ENCODE results near the gene DAB2IP.
A peak's percentile ranks its signal among the peaks of the same experiment; 100 is the strongest.

DAB2IP gene

DNA sequence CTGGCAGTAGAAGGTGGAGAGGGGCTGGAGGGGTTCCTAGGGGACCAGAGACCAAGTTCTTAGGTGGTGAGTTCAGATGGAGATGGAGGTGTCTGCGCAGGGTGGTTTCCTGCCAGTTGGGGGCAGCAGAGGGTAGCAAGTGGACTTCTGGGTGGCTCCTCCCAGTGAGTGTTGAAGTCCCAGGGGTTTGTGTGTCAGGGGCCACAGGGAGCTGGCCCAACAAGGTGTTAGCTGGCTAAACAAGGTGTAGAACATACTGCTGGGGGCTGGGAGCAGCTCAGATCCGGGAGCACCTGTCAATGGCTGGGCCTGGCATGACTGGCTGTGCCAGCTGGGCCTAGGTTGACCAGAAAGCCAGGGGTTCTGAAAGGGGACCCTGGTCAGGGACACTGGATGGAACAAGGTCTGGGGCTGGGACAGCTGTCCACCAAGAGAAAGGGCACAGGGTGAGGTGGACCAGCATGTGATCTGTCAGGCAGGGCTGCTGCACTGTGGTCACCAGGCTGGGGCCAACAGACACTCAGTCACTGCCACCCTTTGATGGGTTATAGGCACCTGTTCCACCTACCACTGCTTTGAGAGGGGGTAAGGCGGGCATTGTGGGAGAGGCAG lies 35.6 kb downstream of the DAB2IP start:
- DNase-seq = peak; percentile 38

DNA sequence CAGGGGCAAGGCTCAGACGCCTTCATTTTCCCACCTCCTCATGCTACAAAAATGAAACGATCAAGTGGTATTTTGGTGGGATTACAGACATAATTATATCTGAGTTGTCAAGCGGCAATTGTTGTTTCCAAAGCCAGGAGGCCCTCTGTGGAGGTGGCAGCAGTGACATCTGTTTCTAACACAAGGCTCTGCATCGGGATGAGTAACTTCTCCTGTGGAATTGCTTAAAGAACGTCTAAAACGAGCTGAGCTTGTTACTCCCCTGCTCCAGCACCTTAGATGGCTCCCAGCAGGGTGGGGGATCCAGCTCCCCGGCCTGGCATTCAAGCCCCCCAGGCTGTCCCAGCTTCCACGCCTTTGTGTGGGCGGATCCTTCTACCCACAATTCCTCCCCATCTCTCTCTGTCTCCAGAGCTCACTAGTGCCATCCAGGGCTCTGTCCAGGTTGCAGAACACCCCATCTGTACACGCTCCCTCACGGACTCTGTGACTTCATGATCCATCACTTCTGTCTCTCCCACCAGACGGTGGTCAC lies 36.8 kb downstream of the DAB2IP start:
- DNase-seq = no peak

DNA sequence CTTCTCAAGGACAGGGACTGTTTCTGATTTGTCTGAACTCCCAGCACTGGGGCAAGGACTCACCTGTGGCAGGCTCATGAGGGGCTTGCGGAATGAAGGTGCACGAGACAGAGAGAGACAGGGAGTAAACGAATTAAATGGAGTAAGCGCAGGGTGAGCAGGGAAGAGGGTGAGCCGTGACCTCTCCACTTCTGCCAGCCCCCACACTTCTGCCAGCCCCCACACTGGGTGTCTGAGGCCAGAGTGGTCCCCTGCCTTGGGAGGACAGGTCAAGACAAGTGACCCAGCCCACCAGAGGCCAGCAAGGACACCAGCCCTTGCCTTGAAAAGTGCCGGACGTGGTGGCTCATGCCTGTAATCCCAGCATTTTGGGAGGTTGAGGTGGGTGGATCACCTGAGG lies 37.2 kb downstream of the DAB2IP start:
- no peak for DNase-seq

DNA sequence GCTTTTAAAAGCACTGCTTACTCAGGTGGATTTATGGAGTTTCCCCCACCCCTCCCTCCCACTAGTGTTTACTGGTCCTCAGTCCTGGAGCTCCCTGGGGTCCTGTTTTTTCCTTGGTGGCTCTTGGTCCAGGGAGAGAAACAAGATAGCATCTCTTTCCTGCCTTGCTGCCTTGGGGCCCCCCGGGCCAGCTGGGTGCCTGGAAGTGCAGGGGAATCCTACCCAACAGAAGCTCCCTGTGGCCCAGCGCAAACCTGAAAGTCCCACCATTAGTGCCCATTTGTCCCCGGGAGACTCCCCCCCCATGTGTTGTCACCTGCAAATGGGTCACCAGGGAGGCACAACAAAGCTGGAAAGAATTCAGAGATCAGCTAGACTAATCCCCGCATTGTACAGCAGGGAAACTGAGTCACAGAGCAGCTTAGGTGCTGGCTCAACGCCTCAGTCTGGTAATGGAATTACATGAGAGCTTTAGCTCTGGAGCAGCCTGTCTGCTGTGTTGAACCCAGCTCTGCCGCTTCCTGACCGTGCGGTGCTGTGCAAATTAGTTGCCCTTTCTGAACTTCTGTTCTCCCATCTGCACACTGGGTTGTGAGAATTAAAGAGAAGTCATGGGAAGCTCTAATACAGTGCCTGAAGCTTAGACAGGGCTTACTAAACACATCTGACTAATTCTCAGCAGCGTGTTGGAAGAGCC lies 38.2 kb downstream of the DAB2IP start:
- DNase-seq = no peak

DNA sequence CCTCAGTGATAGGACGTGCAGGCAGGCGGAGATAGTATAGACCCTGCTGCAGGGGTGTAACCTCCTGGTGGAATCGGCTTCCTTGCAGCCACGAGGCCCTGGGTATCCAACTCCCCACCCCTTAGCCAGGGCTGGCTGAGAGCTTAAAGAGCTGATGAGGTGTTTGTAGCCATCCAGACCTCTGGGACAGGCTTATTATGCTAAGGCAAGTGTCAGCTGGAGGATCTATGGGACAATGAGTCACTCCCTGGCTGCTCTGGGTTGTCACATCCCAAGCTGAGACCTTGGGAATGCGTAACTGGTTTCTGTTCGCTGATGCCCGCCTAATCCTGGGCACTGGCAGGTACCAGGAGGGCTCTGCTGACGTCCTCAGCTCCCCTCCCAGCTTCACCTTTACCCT lies 38.9 kb downstream of the DAB2IP start:
- no peak for DNase-seq

DNA sequence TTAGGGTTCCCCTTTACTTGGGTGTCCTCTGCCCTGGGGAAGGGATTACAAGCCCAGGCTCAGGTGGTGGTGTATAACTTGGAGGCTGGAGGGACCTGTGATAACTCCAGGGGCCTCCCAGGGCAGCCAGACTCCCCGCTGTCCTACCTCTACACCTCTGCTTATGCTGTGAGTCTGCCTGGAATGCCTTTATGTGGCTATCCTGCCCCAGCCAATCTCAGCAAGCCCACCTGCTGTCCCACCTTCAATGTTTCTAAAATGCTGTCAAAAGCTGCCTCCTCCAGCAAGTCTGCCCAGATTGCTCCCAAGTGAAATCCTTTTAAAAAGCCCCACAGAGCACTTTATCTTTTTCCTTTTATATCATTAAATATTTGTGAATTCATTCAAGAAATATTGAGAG lies 39.3 kb downstream of the DAB2IP start:
- DNase-seq = no peak

DNA sequence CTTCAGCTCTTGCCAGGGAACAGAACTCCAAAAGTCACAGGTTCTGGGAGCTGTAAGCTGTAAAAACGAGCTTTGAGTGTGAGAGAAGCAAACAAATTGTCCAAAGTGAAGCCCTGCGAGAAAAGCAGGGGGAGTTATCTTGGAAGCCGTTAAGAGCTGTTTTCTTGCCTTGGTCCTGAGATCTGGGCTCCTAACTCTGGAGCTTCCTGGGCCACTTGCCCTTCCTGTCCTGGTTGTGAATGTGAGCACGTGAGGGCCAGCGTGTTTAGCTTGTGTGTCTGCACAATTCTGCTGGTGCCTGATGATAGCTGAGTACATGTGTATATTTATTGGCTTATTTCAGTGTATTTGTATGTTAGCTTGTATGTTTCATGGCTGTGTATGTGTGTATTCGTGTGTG lies 40.5 kb downstream of the DAB2IP start:
- DNase-seq = no peak

DNA sequence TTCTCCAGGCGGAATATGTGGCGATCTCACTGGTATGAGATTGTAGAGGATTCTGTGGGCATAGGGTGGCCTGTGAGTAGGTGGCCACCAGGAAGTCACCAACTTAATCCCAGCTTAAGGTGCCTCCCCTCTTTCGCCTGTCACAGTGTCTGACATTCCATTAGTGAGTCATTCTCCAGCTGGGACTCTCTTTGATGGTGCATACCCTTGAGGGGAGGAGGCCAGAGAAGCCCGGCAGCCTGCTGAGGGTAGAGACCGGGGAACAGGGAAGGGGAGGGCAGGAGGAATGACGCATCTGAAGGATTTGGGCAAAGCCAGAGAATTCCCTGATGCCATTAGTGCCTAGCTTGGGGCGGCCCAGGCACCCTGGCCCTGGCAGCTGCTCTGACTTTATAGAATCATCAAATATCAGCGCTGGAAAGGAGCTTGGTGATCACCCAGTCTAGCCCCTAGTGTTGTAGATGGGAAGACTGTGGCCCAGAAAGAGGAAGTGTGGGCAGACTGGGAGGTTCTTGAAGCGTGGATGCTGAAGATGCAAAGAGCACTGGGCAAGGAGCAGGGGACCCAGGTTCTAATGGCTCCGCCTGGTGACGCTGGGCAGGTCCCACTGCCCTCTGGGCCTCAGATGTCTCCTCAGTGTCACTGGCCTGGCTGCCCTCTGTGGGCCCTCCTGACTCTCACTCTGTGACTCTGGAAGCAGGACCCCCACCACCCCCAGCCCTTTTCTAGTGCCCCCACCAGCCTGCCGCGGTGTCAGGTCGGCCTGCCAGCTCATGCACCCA lies 41.4 kb downstream of the DAB2IP start:
- DNase-seq = no peak

DNA sequence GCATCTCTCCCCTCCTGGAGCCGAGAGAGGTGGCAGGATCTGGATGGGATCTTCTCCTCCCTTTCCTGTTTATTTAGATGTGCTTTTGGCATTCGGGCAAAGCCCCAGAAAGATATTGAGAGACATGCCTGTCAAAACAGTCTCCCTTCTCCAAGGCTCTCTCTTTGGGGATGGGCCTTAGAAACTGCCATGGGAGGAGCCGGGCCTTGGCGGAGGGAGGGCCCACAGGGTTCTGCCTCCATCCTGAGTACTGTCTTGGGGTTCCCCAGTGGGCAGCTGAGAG lies 41.9 kb downstream of the DAB2IP start:
- no peak for DNase-seq

DNA sequence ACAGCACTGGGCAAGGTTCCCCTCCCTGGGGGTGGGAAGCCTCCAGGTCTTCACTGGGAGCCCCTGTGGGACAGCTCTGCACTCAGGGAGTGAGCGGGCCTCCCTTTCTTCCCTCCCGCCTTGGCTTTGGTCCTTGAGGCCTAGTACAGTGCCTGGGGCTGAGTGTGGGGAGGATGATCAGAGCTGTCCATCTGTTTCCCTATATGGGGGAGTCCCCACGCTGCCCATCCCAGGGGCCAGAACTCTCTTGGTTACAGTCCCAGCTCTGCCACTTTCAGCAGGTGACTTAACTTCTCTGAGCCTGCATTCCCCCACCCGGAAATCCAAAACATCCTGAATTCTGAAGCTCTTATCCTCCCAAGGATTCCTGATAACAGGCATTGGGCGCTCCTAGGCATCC lies 42.6 kb downstream of the DAB2IP start:
- DNase-seq = no peak

DNA sequence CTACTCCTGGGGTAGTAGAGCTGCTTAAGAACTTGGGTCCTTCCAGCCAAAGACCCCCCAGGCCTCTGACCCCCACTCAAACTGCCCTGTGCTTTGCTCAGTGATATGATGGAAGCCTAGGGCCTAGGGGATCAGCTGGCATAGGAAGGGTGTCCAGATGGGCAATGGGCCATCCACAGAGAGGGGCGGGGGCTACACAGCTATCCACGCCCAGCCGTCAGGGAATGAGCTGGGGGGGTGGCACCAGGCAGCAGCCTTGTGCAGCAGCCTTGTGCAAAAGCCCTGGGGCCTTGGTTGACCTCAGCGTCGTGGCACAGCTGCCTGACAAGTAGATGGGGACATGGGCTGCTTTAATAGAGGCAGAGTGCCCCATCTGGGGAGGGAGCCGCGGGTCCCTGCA lies 43.2 kb downstream of the DAB2IP start:
- DNase-seq = no peak

DNA sequence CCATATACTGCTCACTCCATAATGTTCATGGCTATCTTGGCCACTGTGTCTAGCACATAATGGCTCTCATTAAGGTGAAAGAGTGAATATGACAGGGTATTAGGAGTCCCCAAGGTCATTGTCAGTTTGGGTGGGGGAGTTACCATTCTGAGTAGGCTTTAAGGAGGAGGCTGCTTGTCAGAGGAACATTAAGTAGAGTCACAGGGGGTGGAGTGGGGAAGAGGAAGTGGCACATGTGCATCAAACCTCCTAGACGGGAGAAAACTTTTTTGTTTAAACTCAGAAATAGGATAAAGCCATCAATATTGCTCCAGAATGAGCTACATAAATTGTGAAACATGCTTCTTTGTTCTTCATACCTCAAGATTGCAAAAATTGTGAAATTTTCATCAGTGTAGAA lies 45.5 kb downstream of the DAB2IP start:
- no peak for DNase-seq

DNA sequence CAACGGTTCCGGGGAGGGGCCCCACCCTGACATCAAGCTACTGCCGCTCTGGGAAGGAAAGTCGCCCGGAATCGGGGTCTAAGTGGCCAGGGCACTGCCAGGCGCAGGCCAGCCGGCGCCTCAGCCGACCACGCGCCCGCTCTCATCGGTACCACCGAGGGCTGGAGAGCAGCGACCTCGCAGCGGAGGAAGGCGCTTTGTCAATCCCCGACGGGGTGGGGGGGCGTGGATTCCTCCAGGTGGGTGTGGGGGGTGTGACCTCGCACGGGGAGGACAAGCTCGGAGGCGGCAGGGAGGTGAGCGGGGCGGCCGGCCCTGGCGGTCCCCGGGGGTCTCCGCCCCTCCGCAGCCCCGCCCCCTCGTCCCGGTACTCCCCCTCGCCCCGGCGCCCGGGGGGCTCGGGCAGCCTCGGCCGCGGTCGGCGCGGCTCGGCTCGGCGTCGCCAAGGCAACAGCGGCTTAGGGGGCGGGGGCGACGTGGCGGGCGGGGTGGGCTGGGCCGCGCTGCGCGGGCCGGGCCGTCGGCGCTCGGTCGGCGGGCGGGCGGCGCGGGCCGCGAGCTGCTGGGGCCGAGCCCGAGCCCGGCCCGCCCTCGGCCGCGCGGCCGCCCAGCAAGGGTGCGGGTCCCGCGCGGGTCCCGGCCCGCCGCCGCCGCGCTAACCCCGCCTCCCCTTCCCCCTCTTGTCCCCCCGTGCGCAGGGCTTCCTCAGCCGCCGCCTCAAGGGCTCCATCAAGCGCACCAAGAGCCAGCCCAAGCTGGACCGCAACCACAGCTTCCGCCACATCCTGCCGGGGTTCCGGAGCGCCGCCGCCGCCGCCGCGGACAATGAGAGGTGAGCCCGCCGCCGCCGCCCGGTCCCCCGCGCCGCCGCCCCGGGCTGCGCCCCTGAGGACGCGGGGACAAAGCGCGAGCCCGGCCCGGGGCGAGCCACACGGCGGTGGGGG lies 47.5 kb downstream of the DAB2IP start:
- DNase-seq = peak; percentile 36

DNA sequence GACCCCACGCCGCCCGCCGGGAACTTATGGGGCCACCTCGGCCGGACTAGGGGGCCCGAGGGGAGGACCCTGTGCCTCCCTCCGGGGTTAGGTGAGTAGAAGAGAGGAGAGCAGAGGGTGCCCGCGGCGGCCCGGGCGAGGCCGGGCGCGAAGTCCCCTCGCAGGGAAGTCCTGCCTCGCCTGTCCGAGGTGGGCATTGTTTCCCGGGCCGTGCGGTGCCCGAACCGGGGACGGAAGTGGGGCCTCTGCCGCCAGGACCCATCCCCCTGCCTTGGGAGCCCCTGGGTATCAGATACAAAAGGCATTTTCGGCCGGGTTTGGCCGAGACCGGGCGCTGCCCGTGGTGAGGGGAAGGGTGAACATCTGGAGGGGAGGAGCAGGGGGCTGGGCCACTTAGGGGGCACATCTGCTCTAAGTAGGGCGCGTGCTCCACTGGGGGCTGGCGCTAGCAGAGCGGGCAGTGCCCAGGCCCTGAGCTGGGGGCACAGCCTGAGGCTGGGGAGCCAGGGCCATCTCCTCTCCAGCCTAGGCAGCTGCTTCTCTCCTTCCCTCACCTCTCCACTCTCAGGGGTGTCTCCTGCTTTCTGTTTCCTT lies 48.2 kb downstream of the DAB2IP start:
- no peak for DNase-seq

DNA sequence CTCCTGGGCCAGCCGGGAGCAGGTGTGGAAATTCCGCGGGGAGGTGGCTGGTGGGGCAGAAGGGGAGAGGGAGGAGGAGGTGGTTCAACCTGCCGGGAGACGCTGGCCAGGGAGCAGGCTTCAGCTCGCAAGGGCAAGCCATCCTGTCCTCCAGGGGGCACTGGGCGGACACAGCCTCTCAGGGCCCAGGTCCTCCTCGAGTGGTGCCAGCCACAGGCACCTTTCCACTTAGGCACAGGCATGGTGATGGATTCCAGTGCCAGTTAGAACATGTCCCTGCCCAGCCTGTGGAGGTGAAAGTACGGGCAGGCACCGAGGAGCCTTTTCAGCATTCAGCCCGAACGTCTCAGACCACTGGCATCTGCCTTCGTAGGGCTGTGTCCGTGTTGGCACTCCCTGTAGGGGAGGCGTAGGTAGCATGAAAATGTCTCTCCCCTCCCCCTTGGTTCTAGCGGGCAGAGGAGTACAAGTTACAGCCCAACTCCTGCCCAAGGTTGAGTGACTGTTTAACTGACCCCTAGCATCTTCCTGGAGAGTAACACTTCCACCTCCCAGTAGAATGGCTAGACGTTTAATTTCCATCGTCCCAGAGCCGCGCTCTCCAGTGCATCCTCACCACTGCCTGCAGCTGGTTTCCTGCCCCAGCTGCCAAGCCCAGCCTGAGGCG lies 48.9 kb downstream of the DAB2IP start:
- DNase-seq = no peak

DNA sequence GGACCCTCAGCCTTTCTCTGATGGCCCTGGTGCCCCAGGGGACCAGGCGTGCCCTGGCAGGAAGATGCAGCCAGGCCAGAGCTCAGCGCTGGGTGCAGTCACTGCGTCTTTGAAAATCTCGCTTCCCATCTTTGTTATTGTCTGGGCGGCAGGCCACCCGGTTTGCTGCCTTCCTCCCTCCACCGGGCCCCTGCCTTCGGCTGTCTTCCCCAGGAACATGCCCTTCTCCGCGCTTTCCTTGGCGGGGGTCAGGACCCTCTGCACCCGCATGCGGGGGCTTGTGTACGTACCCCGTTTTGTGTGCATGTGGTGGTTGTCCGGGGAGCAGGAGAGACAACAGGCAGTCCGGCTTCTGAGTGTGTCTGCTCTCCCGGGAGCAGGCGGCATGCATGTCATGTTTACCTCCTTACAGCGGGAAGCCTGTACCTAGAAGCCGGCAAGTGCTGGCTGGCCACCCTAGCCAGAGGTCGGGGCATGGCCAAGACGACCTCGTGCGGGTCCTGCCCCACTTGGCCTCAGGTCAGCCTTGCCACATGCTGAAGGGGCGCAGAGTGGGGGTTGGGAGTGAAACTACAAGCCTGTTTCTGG lies 49.5 kb downstream of the DAB2IP start:
- DNase-seq = no peak

DNA sequence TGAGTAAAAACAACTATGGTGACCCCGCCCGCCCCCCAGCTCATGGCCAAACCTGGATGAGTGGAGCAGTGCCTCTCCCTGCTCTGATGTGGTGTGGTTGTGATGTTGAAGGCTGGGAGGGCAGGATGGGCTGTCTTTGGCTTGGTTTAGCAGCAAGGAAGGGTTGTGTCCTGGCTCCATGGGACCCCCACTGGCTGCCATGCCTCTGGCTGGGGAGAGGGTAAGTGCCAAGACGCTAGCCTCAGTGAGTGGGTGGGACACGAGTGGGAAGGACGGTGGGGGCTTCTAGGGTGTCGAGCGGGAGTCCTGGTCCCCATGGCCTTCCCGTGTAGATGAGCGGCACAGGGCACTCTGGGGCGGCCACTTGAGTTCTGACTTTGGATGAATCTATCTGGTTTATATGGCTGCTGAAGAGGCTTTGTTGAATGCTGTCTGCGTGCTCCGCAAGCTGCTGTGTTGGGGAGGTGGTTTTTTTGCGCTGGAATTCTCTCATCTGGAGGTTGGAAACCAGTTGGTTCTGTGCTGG lies 50.4 kb downstream of the DAB2IP start:
- no peak for DNase-seq

DNA sequence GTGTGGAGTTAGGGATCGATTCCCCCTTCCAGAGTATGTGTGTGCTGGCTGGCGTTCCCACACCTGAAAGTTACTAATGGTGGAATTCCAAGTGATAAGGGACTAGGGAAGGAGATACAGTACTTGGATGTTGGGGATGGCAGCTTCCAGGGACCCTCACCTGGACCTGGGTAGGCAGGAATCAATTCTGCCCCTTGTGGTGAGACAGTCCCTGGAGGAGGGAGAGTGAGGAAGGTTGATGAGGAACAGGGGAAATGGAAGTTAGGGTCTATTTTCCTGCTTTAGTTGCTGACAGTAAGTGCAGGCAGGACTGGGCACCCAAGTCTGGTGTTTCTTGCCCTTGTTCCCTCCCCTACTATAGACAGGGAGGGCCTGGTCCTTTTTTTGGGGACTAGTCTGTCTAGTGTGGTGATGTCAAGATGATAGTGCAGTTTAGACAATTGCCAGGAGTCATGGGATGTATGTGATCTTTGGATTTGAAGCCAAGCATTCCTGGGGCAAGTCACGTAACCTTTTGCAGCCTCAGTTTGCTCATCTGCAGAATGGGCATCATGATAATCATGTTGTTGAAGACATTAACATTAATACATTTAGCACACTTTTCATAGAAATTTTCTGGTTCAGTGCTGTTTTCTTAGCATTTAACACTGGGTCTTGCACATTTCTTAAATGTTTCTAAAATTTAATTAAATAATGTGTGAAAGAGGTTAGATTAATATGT lies 51.7 kb downstream of the DAB2IP start:
- no peak for DNase-seq

DNA sequence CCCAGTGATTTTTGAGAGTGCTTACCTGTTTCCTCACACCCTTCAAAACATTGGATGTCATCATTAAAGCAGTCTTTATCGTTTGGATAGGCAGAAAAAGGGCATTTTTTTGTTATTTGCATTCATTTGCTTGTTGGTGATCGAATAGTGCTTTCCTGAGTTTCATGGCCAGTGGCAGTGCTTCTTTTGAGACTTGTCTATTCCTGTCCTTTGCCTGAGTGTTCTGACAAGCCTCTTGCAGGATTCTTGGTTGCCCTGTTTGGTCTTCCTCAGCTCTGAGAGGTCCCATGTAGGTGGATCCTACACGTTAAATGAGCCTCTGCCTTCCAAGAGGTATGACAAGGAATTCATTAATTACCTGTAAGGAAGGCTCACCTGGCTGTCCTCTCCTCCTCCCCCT lies 52.8 kb downstream of the DAB2IP start:
- DNase-seq = no peak

DNA sequence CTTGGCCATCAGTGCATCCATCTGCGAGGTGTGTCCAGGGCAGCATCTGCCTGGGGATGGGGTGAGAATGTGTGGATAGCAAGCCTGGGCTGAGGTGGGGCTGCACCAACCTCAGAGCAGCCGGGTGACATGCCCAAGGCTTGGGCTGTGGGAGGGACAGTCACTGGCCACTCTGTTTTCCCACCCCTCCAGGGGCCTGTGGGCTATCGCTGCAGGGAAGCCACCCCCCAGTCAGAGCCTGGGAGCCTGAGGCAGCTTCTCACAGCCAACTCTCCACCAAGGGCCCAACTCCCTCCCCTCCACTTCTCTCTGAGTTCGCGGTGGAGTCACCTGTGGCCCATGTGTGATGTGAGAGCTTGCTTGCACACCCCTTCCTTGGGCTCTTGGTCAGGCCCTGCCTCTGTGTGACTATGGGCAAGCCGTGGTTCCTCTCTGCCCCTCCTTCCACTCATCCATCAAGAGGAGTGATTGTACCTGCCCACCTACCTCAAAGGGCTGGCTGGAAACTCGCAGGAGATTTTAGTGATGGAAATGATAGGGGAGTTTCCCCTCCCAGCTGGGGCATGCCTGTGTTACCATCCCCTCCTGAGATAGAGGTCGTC lies 54.8 kb downstream of the DAB2IP start:
- no peak for DNase-seq
